Psoas muscle (tissue), 8 donors: Measurements from ENCODE around the gene CHIC2. TPM values are rescaled to one million over a fixed set of nuclear protein-coding genes. Genes with fewer than 3 reads are reported as not detected.

ENCODE experiments used
- ATAC-seq, 4 donors: fragments of 200-7000 bp; cut with Tn5 transposase; one replicate each; pipeline ENCODE4 v1.9.1; 2020; ENCODE audit warnings: moderate library complexity in 3 of 4, mild to moderate bottlenecking in 2 of 4
- DNase-seq, 2 donors: peaks; one replicate each; pipeline ENCODE4 v3.0.0-alpha.2; 2020
- H3K27ac ChIP-seq: fragments of 200-600 bp; one replicate; pipeline ENCODE4 v1.8.0; 2022
- H3K27me3 ChIP-seq, 3 donors: fragments of 200-600 bp in 1 of 3; one replicate each; pipeline versions ENCODE4 v1.6.1 to v1.8.0; 2013 to 2022; ENCODE audit warnings: low read length in 2 of 3, mild to moderate bottlenecking in 2 of 3, moderate library complexity in 1 of 3; ENCODE audit not compliant: insufficient read depth in 3 of 3
- H3K36me3 ChIP-seq, 2 donors: fragments of 200-600 bp in 1 of 2; one replicate each; pipeline versions ENCODE4 v1.6.1 to v1.8.0; 2013 to 2022; ENCODE audit warnings: low read depth in 1 of 2, mild to moderate bottlenecking in 1 of 2, moderate library complexity in 1 of 2; ENCODE audit not compliant: insufficient read depth in 1 of 2
- H3K4me1 ChIP-seq: fragments of 200-600 bp; one replicate; pipeline ENCODE4 v1.8.0; 2022
- H3K4me3 ChIP-seq: fragments of 200-600 bp; one replicate; pipeline ENCODE4 v1.8.0; 2022; ENCODE audit warnings: mild to moderate bottlenecking
- H3K9me3 ChIP-seq: fragments of 200-600 bp; one replicate; pipeline ENCODE4 v1.8.0; 2022
- WGBS, 3 donors: extraction: QIAGEN DNeasy Blood & Tissue Kit; methylation state at CpG; one replicate each; pipeline versions ENCODE4 v1.1.6 to v1.1.7; 2013; 5-methylcytosine and 5-hydroxymethylcytosine counted together
- intact Hi-C, 2 donors: fragments of 100-400 bp; cut with DNase I; formaldehyde crosslinking; loops; one replicate each; pipeline versions ENCODE4 v1.11.0 to v1.14.2; 2022
- polyA plus RNA-seq, 3 donors: library from polyadenylated mRNA; stranded (reverse); fragments of 200-250 nt; gene quantifications; one replicate each; pipeline ENCODE4 v1.2.3, GENCODE V29; 2013
- total RNA-seq, 4 donors: library from RNA; stranded (reverse); fragmentation: NEBNext Ultra II Directional in 2 of 4; extraction: Animal tissue kit (Norgen Biotek cat#: 25700) in 2 of 4; gene quantifications; one replicate each; pipeline versions ENCODE4 v1.2.1 to v1.2.4, GENCODE V29; 2021 to 2023
- TF ChIP-seq, protein P1 (sequence below): fragments of 200-600 bp; IDR thresholded peaks from one replicate; pipeline ENCODE4 v1.8.0; 2022; ENCODE audit warnings: antibody characterized with exemption
- donor health status: healthy with polysubstance abuse.
- donor health status: DM: no; HTN: no; CAD: no; lungs with moderate emphysema.
- donor health status: Bipolar disorder and iron deficiency.
- donor health status: healthy.
- donor health status: DM: yes; HTN: yes; CAD: no.
- donor health status: DM: no; HTN: no; CAD: no.
- donor health status: DM: no; HTN: no; CAD: no.
- donor health status: DM: yes; HTN: yes; CAD: no.

Gene CHIC2
- total and polyA plus RNA-seq, 7 donors, result 8.6 to 17.4 (median 10.8) TPM

DNA sequence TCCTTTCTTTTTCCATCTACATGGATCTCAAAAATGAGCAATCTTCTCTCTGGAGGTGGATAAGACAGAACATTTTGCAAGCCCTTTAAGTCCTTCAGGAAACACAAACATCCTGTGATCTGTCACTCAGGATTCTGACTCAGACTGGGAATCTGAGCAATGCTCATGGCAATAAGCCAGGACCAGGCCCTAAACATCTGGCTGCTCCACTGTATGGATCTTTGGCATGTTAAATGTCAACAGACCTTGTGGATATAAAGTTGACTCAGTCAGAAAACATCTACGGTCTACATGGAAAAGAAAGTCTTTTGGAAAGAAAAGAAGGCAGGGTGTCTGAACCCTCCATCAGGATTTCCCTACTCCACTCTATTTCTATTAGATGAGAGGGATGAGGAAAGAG lies 17.8 kb upstream of the CHIC2 start:
- intact Hi-C loops, result no loop called here
- no peaks in the 10 kb centered on the region for H3K36me3 ChIP-seq
- 61 to 65% (median 63%) methylated on average over 1 of the region's 1 CpG for WGBS, 3 donors
- DNase-seq (no peak), ATAC-seq (peak in 3 of 4 donors; percentile 43 to 55 (median 45))
- TF ChIP-seq, protein P1, sequence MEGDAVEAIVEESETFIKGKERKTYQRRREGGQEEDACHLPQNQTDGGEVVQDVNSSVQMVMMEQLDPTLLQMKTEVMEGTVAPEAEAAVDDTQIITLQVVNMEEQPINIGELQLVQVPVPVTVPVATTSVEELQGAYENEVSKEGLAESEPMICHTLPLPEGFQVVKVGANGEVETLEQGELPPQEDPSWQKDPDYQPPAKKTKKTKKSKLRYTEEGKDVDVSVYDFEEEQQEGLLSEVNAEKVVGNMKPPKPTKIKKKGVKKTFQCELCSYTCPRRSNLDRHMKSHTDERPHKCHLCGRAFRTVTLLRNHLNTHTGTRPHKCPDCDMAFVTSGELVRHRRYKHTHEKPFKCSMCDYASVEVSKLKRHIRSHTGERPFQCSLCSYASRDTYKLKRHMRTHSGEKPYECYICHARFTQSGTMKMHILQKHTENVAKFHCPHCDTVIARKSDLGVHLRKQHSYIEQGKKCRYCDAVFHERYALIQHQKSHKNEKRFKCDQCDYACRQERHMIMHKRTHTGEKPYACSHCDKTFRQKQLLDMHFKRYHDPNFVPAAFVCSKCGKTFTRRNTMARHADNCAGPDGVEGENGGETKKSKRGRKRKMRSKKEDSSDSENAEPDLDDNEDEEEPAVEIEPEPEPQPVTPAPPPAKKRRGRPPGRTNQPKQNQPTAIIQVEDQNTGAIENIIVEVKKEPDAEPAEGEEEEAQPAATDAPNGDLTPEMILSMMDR, result no peak
- H3K27me3 ChIP-seq, result no peaks in the 10 kb centered on the region
- H3K4me1 ChIP-seq, result peaks cover 3% of the 10 kb centered on the region
- no peaks in the 10 kb centered on the region for H3K9me3 ChIP-seq
- no peak overlapping the region for H3K4me3 ChIP-seq
- H3K27ac ChIP-seq, result no peak overlapping the region

DNA sequence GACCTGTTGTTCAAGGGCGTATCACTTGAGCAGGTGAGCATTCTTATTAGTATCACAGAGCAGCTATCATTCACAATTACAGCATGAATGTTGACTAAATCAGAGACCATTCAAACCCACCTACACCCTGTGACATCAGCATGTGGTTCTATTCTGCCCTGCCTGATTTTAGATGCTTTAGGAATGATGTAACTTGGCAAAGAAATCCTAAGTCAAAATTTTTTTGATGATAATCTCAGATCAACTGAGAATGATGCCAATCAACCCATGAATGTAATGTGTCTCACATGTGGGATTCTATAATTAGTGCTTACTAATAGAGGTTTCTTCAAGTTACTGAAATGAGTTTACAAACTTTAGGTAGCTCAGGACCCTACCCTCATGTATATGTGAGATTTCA lies 13.4 kb upstream of the CHIC2 start:
- Histone ChIP-seq H3K4me1 (peaks cover 3% of the 10 kb centered on the region), H3K9me3 (no peaks in the 10 kb centered on the region), H3K27me3 (no peaks in the 10 kb centered on the region), H3K27ac (no peak overlapping the region), H3K4me3 (no peak overlapping the region), H3K36me3 (no peaks in the 10 kb centered on the region)
- ATAC-seq, result no peak
- no peak for DNase-seq
- TF ChIP-seq, protein P1, result no peak
- intact Hi-C loops, result no loop called here
- WGBS, 3 donors, result 91 to 96% (median 95%) methylated on average over 1 of the region's 1 CpG

DNA sequence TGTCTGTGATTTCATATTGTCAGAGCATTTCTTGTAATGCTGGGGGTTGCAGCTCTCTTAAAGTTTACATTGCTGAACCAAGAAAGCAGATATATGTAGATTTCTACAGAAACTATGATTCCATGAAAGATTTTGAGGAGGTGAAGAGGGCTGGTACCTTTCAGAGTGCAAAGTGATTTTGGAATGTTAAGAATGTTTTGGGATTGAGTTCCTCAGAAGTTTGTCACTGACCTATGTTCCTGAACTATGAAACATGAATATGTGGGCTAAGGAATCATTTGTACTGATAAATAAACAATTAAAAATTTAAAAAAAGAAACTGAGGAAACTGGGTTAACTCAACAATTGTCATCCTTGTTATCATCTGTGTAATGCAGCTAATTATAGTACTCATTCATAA lies 12.3 kb upstream of the CHIC2 start:
- no peaks in the 10 kb centered on the region for H3K4me1 ChIP-seq
- no peak overlapping the region for H3K27ac ChIP-seq
- no peak overlapping the region for H3K4me3 ChIP-seq
- H3K36me3 ChIP-seq, result no peaks in the 10 kb centered on the region
- TF ChIP-seq, protein P1, result no peak
- H3K27me3 ChIP-seq, result no peaks in the 10 kb centered on the region
- DNase-seq (no peak), ATAC-seq (no peak)
- intact Hi-C loops, result no loop called here
- H3K9me3 ChIP-seq, result no peaks in the 10 kb centered on the region

DNA sequence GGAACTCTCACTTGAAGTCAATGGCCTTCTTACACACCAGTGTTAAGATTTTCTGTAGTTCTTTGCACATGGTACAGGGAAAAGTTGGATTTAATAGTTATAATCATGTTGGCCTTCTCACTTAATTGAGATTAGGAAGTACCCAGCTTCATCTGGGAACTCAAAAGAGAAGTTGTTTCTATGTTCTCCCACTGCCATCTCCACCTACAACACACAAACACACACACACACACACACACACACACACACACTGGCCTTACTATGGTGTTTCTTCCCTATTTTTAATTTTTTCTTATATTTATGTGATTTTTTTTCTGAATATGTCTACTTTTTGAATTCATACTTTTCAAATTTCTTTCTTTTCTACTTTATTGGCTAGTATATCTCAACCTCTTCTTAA lies 10.0 kb upstream of the CHIC2 start:
- H3K36me3 ChIP-seq, result no peaks in the 10 kb centered on the region
- intact Hi-C loops, result no loop called here
- H3K4me3 ChIP-seq, result no peak overlapping the region
- ATAC-seq (no peak), DNase-seq (no peak)
- no peak overlapping the region for H3K27ac ChIP-seq
- TF ChIP-seq, protein P1, result no peak
- H3K27me3 ChIP-seq, result no peaks in the 10 kb centered on the region
- H3K9me3 ChIP-seq, result no peaks in the 10 kb centered on the region
- H3K4me1 ChIP-seq, result no peaks in the 10 kb centered on the region

DNA sequence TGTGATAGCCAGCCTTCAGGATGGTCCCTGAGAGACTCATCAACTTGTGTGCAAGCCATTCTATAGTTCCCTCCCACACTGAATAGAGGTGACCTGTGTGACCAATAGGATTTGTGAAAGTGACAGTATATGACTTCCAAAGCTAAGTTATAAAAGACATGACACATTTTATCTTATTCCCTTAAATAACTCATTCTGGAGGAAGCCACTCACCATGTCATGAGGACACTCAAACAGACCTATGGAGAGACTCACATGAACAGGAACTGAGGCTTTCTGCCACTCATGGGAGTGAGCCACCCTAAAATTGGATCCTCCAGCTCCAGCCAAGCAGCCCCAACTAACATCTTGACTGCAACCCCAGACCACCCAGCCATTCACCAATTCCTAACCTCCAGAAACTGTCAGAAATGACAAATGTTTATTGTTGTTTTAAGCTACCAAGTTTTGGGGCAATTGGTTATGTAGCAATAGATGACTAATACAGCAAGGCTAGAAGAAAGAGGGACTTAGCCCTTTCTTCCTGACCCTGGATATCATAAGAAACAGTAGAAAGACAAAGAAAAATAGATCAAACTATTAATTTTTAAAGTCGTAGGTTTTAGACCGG lies 9.0 kb upstream of the CHIC2 start:
- Histone ChIP-seq H3K27me3 (peaks cover 0 to 2% (median 0%) of the 10 kb centered on the region in 3 donors), H3K36me3 (no peaks in the 10 kb centered on the region), H3K9me3 (no peaks in the 10 kb centered on the region), H3K4me1 (no peaks in the 10 kb centered on the region), H3K27ac (no peak overlapping the region), H3K4me3 (no peak overlapping the region)
- WGBS, 3 donors, result 93 to 96% (median 94%) methylated on average over 2 of the region's 2 CpGs
- DNase-seq (no peak), ATAC-seq (no peak)
- intact Hi-C loops, result no loop called here
- TF ChIP-seq, protein P1, result no peak
